Psoas muscle (tissue), 8 donors: ENCODE measurements around the gene NUTF2. TPM values are rescaled to one million over a fixed set of nuclear protein-coding genes. Genes with fewer than 3 reads are reported as not detected.

ENCODE experiments used
- ATAC-seq, 4 donors: fragments of 200-7000 bp; cut with Tn5 transposase; one replicate each; pipeline ENCODE4 v1.9.1; 2020; ENCODE audit warnings: moderate library complexity in 3 of 4, mild to moderate bottlenecking in 2 of 4
- DNase-seq, 2 donors: peaks; one replicate each; pipeline ENCODE4 v3.0.0-alpha.2; 2020
- H3K27ac ChIP-seq: fragments of 200-600 bp; one replicate; pipeline ENCODE4 v1.8.0; 2022
- H3K27me3 ChIP-seq, 3 donors: fragments of 200-600 bp in 1 of 3; one replicate each; pipeline versions ENCODE4 v1.6.1 to v1.8.0; 2013 to 2022; ENCODE audit warnings: low read length in 2 of 3, mild to moderate bottlenecking in 2 of 3, moderate library complexity in 1 of 3; ENCODE audit not compliant: insufficient read depth in 3 of 3
- H3K36me3 ChIP-seq, 2 donors: fragments of 200-600 bp in 1 of 2; one replicate each; pipeline versions ENCODE4 v1.6.1 to v1.8.0; 2013 to 2022; ENCODE audit warnings: low read depth in 1 of 2, mild to moderate bottlenecking in 1 of 2, moderate library complexity in 1 of 2; ENCODE audit not compliant: insufficient read depth in 1 of 2
- H3K4me1 ChIP-seq: fragments of 200-600 bp; one replicate; pipeline ENCODE4 v1.8.0; 2022
- H3K4me3 ChIP-seq: fragments of 200-600 bp; one replicate; pipeline ENCODE4 v1.8.0; 2022; ENCODE audit warnings: mild to moderate bottlenecking
- H3K9me3 ChIP-seq: fragments of 200-600 bp; one replicate; pipeline ENCODE4 v1.8.0; 2022
- WGBS, 3 donors: extraction: QIAGEN DNeasy Blood & Tissue Kit; methylation state at CpG; one replicate each; pipeline versions ENCODE4 v1.1.6 to v1.1.7; 2013; 5-methylcytosine and 5-hydroxymethylcytosine counted together
- intact Hi-C, 2 donors: fragments of 100-400 bp; cut with DNase I; formaldehyde crosslinking; loops; one replicate each; pipeline versions ENCODE4 v1.11.0 to v1.14.2; 2022
- long read RNA-seq, 2 donors: library from polyadenylated mRNA; unstranded; transcript quantifications; one replicate each; pipeline ENCODE4 v2.0.0, GENCODE V29; 2021
- polyA plus RNA-seq, 3 donors: library from polyadenylated mRNA; stranded (reverse); fragments of 200-250 nt; gene quantifications; one replicate each; pipeline ENCODE4 v1.2.3, GENCODE V29; 2013
- total RNA-seq, 4 donors: library from RNA; stranded (reverse); fragmentation: NEBNext Ultra II Directional in 2 of 4; extraction: Animal tissue kit (Norgen Biotek cat#: 25700) in 2 of 4; gene quantifications; one replicate each; pipeline versions ENCODE4 v1.2.1 to v1.2.4, GENCODE V29; 2021 to 2023
- TF ChIP-seq, protein P1 (sequence below): fragments of 200-600 bp; IDR thresholded peaks from one replicate; pipeline ENCODE4 v1.8.0; 2022; ENCODE audit warnings: antibody characterized with exemption
- donor health status: healthy with polysubstance abuse.
- donor health status: DM: no; HTN: no; CAD: no; lungs with moderate emphysema.
- donor health status: Bipolar disorder and iron deficiency.
- donor health status: healthy.
- donor health status: DM: yes; HTN: yes; CAD: no.
- donor health status: DM: no; HTN: no; CAD: no.
- donor health status: DM: no; HTN: no; CAD: no.
- donor health status: DM: yes; HTN: yes; CAD: no.

NUTF2 gene
- total RNA-seq (100 to 1,000 TPM in 2 of 4 donors, 10 to 100 TPM in 2; 77.4 to 104 (median 96.8) TPM), polyA plus RNA-seq (100 to 1,000 TPM; 129 to 170 (median 134) TPM)
- long read RNA-seq, donor 1, transcript NUTF2-201 (5 exons, 2,321 nt) = major isoform, 38 of 46 reads
- long read RNA-seq, donor 1, partial matches to known transcripts = 2 of 46 reads
- long read RNA-seq, donor 1, other reads (novel, unspliced or antisense) = 1 of 46 reads
- long read RNA-seq, donor 2, transcript NUTF2-206 (5 exons, 1,119 nt) = minor isoform, 13 of 61 reads
- long read RNA-seq, donor 2, transcript NUTF2-201 (5 exons, 2,321 nt) = major isoform, 44 of 61 reads
- long read RNA-seq, donor 2, partial matches to known transcripts = 2 of 61 reads
- long read RNA-seq, donor 2, other reads (novel, unspliced or antisense) = 0 of 61 reads

GRCh38 chr16:67846320-67847063 lies at the start of gene NUTF2:
TSS of gene NUTF2 (plus strand) at chr16:67846933. CDS start at chr16:67865131, 18,198 bp downstream.
- H3K36me3 ChIP-seq = peaks cover 0 to 8% of the 10 kb centered on the region in 2 donors
- TF ChIP-seq, protein P1, sequence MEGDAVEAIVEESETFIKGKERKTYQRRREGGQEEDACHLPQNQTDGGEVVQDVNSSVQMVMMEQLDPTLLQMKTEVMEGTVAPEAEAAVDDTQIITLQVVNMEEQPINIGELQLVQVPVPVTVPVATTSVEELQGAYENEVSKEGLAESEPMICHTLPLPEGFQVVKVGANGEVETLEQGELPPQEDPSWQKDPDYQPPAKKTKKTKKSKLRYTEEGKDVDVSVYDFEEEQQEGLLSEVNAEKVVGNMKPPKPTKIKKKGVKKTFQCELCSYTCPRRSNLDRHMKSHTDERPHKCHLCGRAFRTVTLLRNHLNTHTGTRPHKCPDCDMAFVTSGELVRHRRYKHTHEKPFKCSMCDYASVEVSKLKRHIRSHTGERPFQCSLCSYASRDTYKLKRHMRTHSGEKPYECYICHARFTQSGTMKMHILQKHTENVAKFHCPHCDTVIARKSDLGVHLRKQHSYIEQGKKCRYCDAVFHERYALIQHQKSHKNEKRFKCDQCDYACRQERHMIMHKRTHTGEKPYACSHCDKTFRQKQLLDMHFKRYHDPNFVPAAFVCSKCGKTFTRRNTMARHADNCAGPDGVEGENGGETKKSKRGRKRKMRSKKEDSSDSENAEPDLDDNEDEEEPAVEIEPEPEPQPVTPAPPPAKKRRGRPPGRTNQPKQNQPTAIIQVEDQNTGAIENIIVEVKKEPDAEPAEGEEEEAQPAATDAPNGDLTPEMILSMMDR = no peak
- peak within 1 kb of the TSS; percentile 100 for H3K4me3 ChIP-seq
- whole genome bisulfite sequencing, 3 donors = 0% methylated on average over 25 to 57 of the region's 57 CpGs
- peak within 1 kb of the TSS; percentile 100 for H3K27ac ChIP-seq
- H3K9me3 ChIP-seq = no peaks in the 10 kb centered on the region
- H3K4me1 ChIP-seq = peaks cover 46% of the 10 kb centered on the region
- no peaks in the 10 kb centered on the region for H3K27me3 ChIP-seq
- peak; percentile 83 to 86 (median 85) for ATAC-seq
- intact Hi-C loops = loop anchor here in 1 of 2 donors (10.0 kb wide), 1 partner anchor 388 kb away; the partner anchor contains the start of gene ESRP2
- DNase-seq = peak; percentile 97 to 98

DNA sequence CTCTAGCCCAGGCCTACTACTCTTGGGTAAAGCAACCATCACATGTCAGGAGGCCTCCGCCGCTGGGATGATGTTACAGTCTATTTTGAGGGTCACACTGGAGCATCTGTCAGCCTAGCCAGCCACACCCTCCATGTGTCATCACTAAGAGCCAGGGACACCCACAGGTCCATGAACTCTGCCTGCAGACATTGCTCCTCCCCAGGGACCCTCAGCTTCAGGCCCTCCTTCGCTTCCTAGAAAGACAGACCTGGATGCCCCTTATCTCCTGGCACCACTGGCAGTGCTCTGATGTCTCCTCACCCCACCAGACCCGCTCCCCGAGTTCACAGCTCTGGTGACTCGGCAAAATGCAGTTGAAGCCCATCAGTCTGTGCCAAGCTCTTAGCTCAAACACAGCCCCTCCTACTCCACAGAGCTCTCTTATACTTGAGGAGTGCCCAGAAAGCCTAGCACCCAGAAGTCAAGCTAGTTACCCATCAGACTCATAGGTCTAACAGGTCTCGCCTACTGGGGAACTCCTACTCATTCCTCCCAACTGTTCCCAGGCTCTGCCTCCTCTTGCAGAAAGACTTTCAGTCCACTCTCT lies 46.3 kb upstream of the NUTF2 start:
- WGBS, 3 donors = 53 to 68% (median 62%) methylated on average over 7 of the region's 7 CpGs
- peak overlapping the region; percentile 87 for H3K27ac ChIP-seq
- ATAC-seq (peak; percentile 97 to 99 (median 98)), DNase-seq (peak; percentile 71 to 88)
- intact Hi-C loops = loop anchor here in 1 of 2 donors (5.0 kb wide), 1 partner anchor 78 kb away; no protein-coding TSS in a partner anchor
- H3K36me3 ChIP-seq = peaks cover 3 to 53% of the 10 kb centered on the region in 2 donors
- peaks cover 57% of the 10 kb centered on the region for H3K4me1 ChIP-seq
- no peaks in the 10 kb centered on the region for H3K27me3 ChIP-seq
- H3K9me3 ChIP-seq = no peaks in the 10 kb centered on the region
- peak overlapping the region; percentile 17 for H3K4me3 ChIP-seq
- TF ChIP-seq, protein P1 = no peak

DNA sequence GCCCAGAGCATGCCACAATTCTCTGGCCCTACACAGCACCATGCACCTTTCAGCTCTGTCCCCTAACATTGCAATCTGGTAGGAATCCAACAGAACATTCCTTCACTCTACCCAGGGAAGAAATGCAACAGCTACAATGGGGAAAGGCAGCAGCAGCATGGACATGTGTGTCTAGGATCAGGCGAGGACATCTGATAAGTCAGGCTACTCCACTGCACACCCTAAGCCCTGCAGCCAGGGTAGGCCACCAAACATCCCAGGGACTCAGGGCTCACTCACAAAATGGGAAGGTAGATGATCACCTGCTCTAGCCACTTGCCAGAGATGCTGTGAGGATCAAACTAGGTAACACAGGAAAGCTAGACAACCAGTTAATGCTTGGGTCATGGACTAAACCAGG lies 45.5 kb upstream of the NUTF2 start:
- intact Hi-C loops = loop anchor here in 1 of 2 donors (5.0 kb wide), 1 partner anchor 79 kb away; no protein-coding TSS in a partner anchor
- Histone ChIP-seq H3K4me3 (no peak overlapping the region), H3K4me1 (peaks cover 56% of the 10 kb centered on the region), H3K27ac (peak overlapping the region; percentile 87), H3K36me3 (peaks cover 3 to 53% of the 10 kb centered on the region in 2 donors), H3K9me3 (no peaks in the 10 kb centered on the region), H3K27me3 (no peaks in the 10 kb centered on the region)
- WGBS, 3 donors = 87 to 100% (median 95%) methylated on average over 1 of the region's 1 CpG
- TF ChIP-seq, protein P1 = no peak
- no peak for ATAC-seq
- no peak for DNase-seq

- peaks cover 3 to 53% of the 10 kb centered on the region in 2 donors for H3K36me3 ChIP-seq
- no peaks in the 10 kb centered on the region for H3K27me3 ChIP-seq
- WGBS, 3 donors = 100% methylated on average over 2 of the region's 2 CpGs
- no peaks in the 10 kb centered on the region for H3K9me3 ChIP-seq
- H3K27ac ChIP-seq = peak overlapping the region; percentile 14
- ATAC-seq = no peak
- DNase-seq = no peak
- intact Hi-C loops = loop anchor here in 1 of 2 donors (5.0 kb wide), 1 partner anchor 80 kb away; no protein-coding TSS in a partner anchor
- H3K4me1 ChIP-seq = peaks cover 49% of the 10 kb centered on the region
- TF ChIP-seq, protein P1 = no peak
- no peak overlapping the region for H3K4me3 ChIP-seq
These were observed 44.9 kb upstream of the NUTF2 start for GRCh38 chr16:67801883-67802282.
